Measurements from ENCODE around the gene TRMT44. TPM values are rescaled to one million over a fixed set of nuclear protein-coding genes. Genes with fewer than 3 reads are reported as not detected.

The TRMT44 gene
- total RNA-seq, 1 experiment from 2014 or later, result 17.4 TPM

DNA sequence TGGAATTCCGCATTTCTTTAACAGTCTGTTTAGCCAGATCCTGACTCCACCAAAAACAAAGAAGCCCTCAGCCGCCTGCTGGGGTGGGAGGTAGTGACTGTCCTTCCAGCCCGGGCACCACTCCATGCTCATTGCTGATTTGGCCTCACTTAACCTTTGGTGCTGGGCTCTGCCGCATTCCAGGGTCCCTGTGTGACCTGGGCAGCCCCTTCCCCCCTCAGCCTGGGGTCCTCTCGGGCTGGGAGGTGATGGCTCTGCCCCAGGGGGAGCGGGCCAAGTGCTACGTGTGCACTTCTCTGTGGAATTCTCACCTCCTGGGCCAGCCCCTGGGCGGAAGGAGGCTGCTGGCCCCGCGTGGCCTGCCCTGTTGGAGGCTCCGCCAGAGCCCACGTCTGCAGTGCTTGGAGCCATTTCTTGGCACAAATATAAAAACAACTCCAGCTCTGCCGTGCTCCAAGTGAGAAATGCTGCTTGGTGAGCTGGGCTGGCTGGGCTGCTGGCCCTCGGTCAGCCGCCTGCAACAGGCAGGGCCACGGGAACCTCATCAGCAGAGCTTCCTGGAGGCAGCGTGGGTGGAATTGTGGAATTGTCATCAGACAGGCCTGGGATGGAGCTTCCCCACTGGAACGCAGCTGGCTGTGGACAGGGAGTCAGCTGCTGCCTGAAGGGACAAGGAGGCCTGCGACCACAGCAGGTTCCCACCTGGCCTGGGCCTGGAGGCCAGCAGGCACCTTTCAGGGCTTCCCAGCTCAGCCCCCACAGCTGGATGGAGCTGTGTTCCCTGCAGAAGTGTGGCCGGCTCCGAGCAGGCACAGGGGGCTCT is 66.0 kb downstream of the TRMT44 start:
- H3K9me3 ChIP-seq (ENCODE audit: insufficient read depth, low read depth), result no peaks in the 10 kb centered on the region
- H3K4me3 ChIP-seq, result no peak overlapping the region
- no peaks in the 10 kb centered on the region for H3K9me2 ChIP-seq (ENCODE audit: insufficient read depth)
- no peaks in the 10 kb centered on the region for H3K79me2 ChIP-seq (ENCODE audit: low read depth)
- H3K27ac ChIP-seq, result no peak overlapping the region
- ChIA-PET CTCF (no interaction called here), POLR2A (ENCODE audit: unreplicated experiment) (no interaction called here)
- BruUV-seq (replicated peaks), result no TSS peak
- no peaks in the 10 kb centered on the region for H3K36me3 ChIP-seq (ENCODE audit: low read depth)
- H3K27me3 ChIP-seq (ENCODE audit: insufficient read depth, low read depth), result no peaks in the 10 kb centered on the region
- TF ChIP-seq EZH2 (IDR thresholded peaks at IDR 0.05; ENCODE audit: low read depth) (no peak), CTCF (conservative IDR thresholded peaks at IDR 0.05) (no peak)
- no peaks in the 10 kb centered on the region for H3F3A ChIP-seq (ENCODE audit: insufficient read depth, low read depth)
- no peak overlapping the region for H3K4me2 ChIP-seq
- no peaks in the 10 kb centered on the region for H4K20me1 ChIP-seq (ENCODE audit: insufficient read depth)
- no peaks in the 10 kb centered on the region for H3K4me1 ChIP-seq (replicated peaks; ENCODE audit: insufficient read depth)
- intact Hi-C loops (cut with micrococcal nuclease; ENCODE audit: unreplicated experiment), result no loop called here
- no peak overlapping the region for H2AFZ ChIP-seq
- no peak for DNase-seq

- H3K9me2 ChIP-seq (ENCODE audit: insufficient read depth), result no peaks in the 10 kb centered on the region
- H3K27me3 ChIP-seq (ENCODE audit: insufficient read depth, low read depth), result no peaks in the 10 kb centered on the region
- TF ChIP-seq CTCF (conservative IDR thresholded peaks at IDR 0.05), result no peak
- no peak for TF ChIP-seq EZH2 (IDR thresholded peaks at IDR 0.05; ENCODE audit: low read depth)
- H2AFZ ChIP-seq, result no peak overlapping the region
- no peaks in the 10 kb centered on the region for H3K79me2 ChIP-seq (ENCODE audit: low read depth)
- no peak for DNase-seq
- no peak overlapping the region for H3K4me2 ChIP-seq
- ChIA-PET POLR2A (ENCODE audit: unreplicated experiment) (no interaction called here), CTCF (no interaction called here)
- no peaks in the 10 kb centered on the region for H3K4me1 ChIP-seq (replicated peaks; ENCODE audit: insufficient read depth)
- H3K36me3 ChIP-seq (ENCODE audit: low read depth), result no peaks in the 10 kb centered on the region
- no TSS peak for BruUV-seq (replicated peaks)
- H3K4me3 ChIP-seq, result no peak overlapping the region
- no peaks in the 10 kb centered on the region for H4K20me1 ChIP-seq (ENCODE audit: insufficient read depth)
- intact Hi-C loops (cut with micrococcal nuclease; ENCODE audit: unreplicated experiment), result no loop called here
- no peak overlapping the region for H3K27ac ChIP-seq
- H3F3A ChIP-seq (ENCODE audit: insufficient read depth, low read depth), result no peaks in the 10 kb centered on the region
- no peaks in the 10 kb centered on the region for H3K9me3 ChIP-seq (ENCODE audit: insufficient read depth, low read depth)
These were observed 66.6 kb downstream of the TRMT44 start for GRCh38 chr4:8507196-8507570.

DNA sequence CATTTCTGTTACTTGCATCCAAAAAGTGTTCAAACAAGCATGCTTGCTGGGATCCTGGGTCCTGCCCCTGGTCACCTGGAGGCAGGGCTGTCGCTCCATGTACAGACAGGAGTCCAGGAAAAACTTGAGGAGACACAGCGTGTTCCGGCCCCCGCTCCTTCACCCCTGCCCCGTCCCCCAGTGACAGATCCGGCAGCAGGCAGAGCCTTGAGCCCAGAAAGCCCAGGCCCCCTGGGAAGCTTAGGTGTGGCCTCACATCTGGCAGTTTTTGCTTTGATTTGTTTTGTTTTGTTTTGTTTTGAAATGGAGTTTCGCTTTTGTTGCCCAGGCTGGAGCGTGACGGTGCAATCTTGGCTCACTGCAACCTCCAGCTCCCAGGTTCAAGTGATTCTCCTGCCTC is 67.0 kb downstream of the TRMT44 start:
- DNase-seq, result no peak
- Histone ChIP-seq H3K36me3 (ENCODE audit: low read depth) (no peaks in the 10 kb centered on the region), H3K79me2 (ENCODE audit: low read depth) (no peaks in the 10 kb centered on the region), H3K27me3 (ENCODE audit: insufficient read depth, low read depth) (no peaks in the 10 kb centered on the region), H2AFZ (no peak overlapping the region), H4K20me1 (ENCODE audit: insufficient read depth) (no peaks in the 10 kb centered on the region), H3K4me3 (no peak overlapping the region), H3K9me3 (ENCODE audit: insufficient read depth, low read depth) (no peaks in the 10 kb centered on the region), H3K4me2 (no peak overlapping the region), H3K27ac (no peak overlapping the region), H3F3A (ENCODE audit: insufficient read depth, low read depth) (no peaks in the 10 kb centered on the region), H3K9me2 (ENCODE audit: insufficient read depth) (no peaks in the 10 kb centered on the region), H3K4me1 (replicated peaks; ENCODE audit: insufficient read depth) (no peaks in the 10 kb centered on the region)
- TF ChIP-seq EZH2 (IDR thresholded peaks at IDR 0.05; ENCODE audit: low read depth) (no peak), CTCF (conservative IDR thresholded peaks at IDR 0.05) (no peak)
- no TSS peak for BruUV-seq (replicated peaks)
- intact Hi-C loops (cut with micrococcal nuclease; ENCODE audit: unreplicated experiment), result no loop called here
- CTCF ChIA-PET, result no interaction called here
- POLR2A ChIA-PET (ENCODE audit: unreplicated experiment), result no interaction called here

Data from PC-9 (cell line).